Measurements from ENCODE around the gene PITHD1. TPM values are rescaled to one million over a fixed set of nuclear protein-coding genes. Genes with fewer than 3 reads are reported as not detected.
"Not testable (repeated sequence)": the region's sequence is repeated elsewhere in the genome, so short reads cannot be mapped to it uniquely, and the experiment has no call there.

PITHD1 gene
- total and polyA plus RNA-seq, 2 donors (not counting 3 experiments of a cell fraction or from before 2014, with no cell fraction given) = 35.8 to 43.1 TPM

- Histone ChIP-seq H4K20me1 (replicated peaks; ENCODE audit: control insufficient read depth, extremely low read depth, insufficient read depth, low read length) (no peaks in the 10 kb centered on the region), H3K27me3 (ENCODE audit: control insufficient read depth in 2 of 2, insufficient read depth in 2 of 2, low read length in 2 of 2) (no peaks in the 10 kb centered on the region), H3K27ac (ENCODE audit: insufficient read depth, low read depth, low read length) (peak overlapping the region; percentile 76), H3K9me3 (replicated peaks; ENCODE audit: control insufficient read depth, insufficient read depth, low read length) (no peaks in the 10 kb centered on the region), H3K4me1 (ENCODE audit: control insufficient read depth, extremely low read depth, insufficient read depth, low read length) (peaks cover 9% of the 10 kb centered on the region), H3K4me2 (ENCODE audit: insufficient read depth, low read length) (peak overlapping the region; percentile 70), H3K36me3 (ENCODE audit: control insufficient read depth in 2 of 2, extremely low read depth in 1 of 2, insufficient read depth in 2 of 2, low read length in 2 of 2) (no peaks in the 10 kb centered on the region), H2AFZ (ENCODE audit: low read depth, low read length) (peak overlapping the region; percentile 81), H3K9me1 (replicated peaks; ENCODE audit: control insufficient read depth, extremely low read depth, insufficient read depth, low read length) (no peaks in the 10 kb centered on the region), H3K9ac (replicated peaks; ENCODE audit: extremely low read depth, insufficient read depth, low read length) (peak overlapping the region; percentile 96), H3K79me2 (ENCODE audit: control insufficient read depth, insufficient read depth, low read length) (peaks cover 6% of the 10 kb centered on the region), H3K4me3 (replicated peaks in 1 of 3; ENCODE audit: insufficient read depth in 1 of 3, low read depth in 1 of 3, low read length in 3 of 3) (peak overlapping the region in 2 of 3 experiments; percentile 99)
- no peak for FAIRE-seq
- no peak for TF ChIP-seq CTCF (IDR thresholded peaks at IDR 0.05; ENCODE audit: extremely low read depth in 1 of 2, insufficient read depth in 1 of 2, low read depth in 1 of 2, low read length in 2 of 2)
- no peak for TF ChIP-seq FOS (IDR thresholded peaks at IDR 0.05; ENCODE audit: borderline replicate concordance, insufficient read depth, low read length)
- TF ChIP-seq GATA2 (IDR thresholded peaks at IDR 0.05; ENCODE audit: insufficient read depth, insufficient read length, low read depth, low read length) = no peak
- no peak for DNase-seq (ENCODE audit: low read depth, low spot score)
- ChIA-PET POLR2A (interaction anchor here (0.6 to 1.4 kb wide), 5 partner anchors 9 to 1245 kb away, joined by 3 to 6 read pairs (median 5); no protein-coding TSS in a partner anchor), CTCF (interaction anchor here (0.7 to 1.7 kb wide), 8 partner anchors 15 to 126 kb away, joined by 3 to 11 read pairs (median 4); partner anchors contain the start of genes GALE and LYPLA2)
- intact Hi-C loops (cut with micrococcal nuclease) = loop anchor here (1.0 to 5.0 kb wide), 3 partner anchors 17 to 131 kb away; partner anchors contain the start of genes FUCA1 and PNRC2
- TSS peak; percentile 79 for BruUV-seq (replicated peaks)
- dilution Hi-C loops (cut with MboI; ENCODE audit: extremely low pct_ligation_motif_present, low sequenced_read_pairs) = no loop called here
These were observed 47.7 kb downstream of the PITHD1 start for GRCh38 chr1:23825762-23826522.

- POLR2A ChIA-PET; H2AFZ ChIP-seq (ENCODE audit: low read depth, low read length); H3K36me3 ChIP-seq (ENCODE audit: control insufficient read depth in 2 of 2, extremely low read depth in 1 of 2, insufficient read depth in 2 of 2, low read length in 2 of 2); H3K9me1 ChIP-seq (replicated peaks; ENCODE audit: control insufficient read depth, extremely low read depth, insufficient read depth, low read length); H3K79me2 ChIP-seq (ENCODE audit: control insufficient read depth, insufficient read depth, low read length); H3K27me3 ChIP-seq (ENCODE audit: control insufficient read depth in 2 of 2, insufficient read depth in 2 of 2, low read length in 2 of 2); dilution Hi-C loops (cut with MboI; ENCODE audit: extremely low pct_ligation_motif_present, low sequenced_read_pairs); H3K4me1 ChIP-seq (ENCODE audit: control insufficient read depth, extremely low read depth, insufficient read depth, low read length); H3K9me3 ChIP-seq (replicated peaks; ENCODE audit: control insufficient read depth, insufficient read depth, low read length); CTCF ChIA-PET; H3K27ac ChIP-seq (ENCODE audit: insufficient read depth, low read depth, low read length); H3K9ac ChIP-seq (replicated peaks; ENCODE audit: extremely low read depth, insufficient read depth, low read length); BruUV-seq (replicated peaks); H3K4me3 ChIP-seq (replicated peaks in 1 of 3; ENCODE audit: insufficient read depth in 1 of 3, low read depth in 1 of 3, low read length in 3 of 3); FAIRE-seq; DNase-seq (ENCODE audit: low read depth, low spot score); H3K4me2 ChIP-seq (ENCODE audit: insufficient read depth, low read length); H4K20me1 ChIP-seq (replicated peaks; ENCODE audit: control insufficient read depth, extremely low read depth, insufficient read depth, low read length): not testable (repeated sequence)
- intact Hi-C loops (cut with micrococcal nuclease) = loop anchor here (5.0 kb wide), 1 partner anchor 131 kb away; the partner anchor contains the start of gene PNRC2
These were observed 48.4 kb downstream of the PITHD1 start for GRCh38 chr1:23826590-23826989.
